Glomerular visceral epithelial cell (primary cell): ENCODE results near the gene CKS1B.

Source experiments
- DNase-seq: peaks from one replicate; pipeline ENCODE4 v3.0.0-alpha.2; 2016; ENCODE audit errors: extremely low spot score

CKS1B gene

GRCh38 chr1:154987326-154987725 lies 12.8 kb downstream of the CKS1B start:
- no peak for DNase-seq

DNA sequence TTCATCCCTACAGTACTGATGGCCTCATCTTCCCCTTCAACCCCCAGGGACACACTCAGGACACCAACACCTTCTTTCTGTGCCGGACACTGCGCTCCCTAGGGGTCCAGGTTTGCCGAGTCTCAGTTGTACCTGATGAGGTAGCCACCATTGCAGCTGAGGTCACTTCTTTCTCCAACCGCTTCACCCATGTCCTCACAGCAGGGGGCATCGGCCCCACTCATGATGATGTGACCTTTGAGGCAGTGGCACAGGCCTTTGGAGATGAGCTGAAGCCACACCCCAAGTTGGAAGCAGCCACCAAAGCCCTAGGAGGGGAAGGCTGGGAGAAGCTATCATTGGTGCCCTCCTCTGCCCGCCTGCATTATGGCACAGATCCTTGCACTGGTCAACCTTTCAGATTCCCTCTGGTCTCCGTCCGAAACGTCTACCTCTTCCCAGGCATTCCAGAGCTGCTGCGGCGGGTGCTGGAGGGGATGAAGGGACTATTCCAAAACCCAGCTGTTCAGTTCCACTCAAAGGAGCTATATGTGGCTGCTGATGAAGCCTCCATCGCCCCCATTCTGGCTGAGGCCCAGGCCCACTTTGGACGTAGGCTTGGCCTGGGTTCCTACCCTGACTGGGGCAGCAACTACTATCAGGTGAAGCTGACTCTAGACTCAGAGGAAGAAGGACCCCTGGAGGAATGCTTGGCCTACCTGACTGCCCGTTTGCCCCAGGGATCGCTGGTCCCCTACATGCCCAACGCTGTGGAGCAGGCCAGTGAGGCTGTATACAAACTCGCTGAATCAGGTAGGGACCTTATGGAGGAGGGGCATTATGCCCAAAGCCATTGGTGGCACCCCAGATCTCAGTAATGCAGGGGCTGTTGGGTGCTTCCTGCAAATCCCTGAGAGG lies 13.8 kb downstream of the CKS1B start:
- DNase-seq, result no peak

GRCh38 chr1:154989195-154989860 lies 14.8 kb downstream of the CKS1B start:
- DNase-seq, result no peak

- DNase-seq, result no peak
Observed at GRCh38 chr1:154990276-154990675, 15.8 kb downstream of the CKS1B start.

DNA sequence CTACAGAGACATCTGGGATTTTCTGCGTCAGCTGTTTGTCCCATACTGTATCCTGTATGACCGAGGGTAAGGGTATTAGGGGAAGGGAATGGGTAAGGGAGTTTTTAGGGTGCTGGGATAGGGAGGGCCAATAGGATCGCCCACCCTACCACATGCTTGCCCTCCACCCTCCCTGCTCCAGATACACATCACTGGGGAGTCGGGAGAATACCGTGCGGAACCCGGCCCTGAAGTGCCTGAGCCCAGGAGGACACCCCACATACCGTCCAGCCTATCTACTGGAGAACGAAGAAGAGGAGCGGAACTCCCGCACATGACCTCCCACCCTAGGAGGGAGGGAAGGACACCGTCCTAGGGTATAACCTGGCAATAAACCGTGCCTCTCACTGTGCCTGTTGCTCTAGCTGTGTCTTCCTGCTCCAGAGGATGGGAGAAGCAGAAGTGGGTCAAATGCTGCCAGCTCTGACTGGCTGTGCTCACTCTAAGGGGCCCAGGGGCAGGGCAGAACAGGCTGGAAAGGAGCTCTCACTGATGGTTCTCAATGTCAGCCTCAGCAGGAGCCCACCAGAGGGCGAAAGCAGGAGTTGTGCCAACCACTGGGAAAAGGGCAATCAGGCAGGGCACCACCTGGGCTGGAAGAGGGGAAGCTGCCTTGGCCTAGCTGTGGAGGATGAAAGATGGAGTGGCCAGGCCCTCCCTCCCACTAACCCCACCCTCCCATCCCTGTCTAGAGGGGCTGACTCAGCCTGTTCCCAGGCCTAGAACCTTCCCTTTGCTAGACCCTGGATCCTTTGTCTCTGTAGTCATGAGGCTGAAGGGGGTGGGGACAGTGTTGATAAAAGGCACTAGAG lies 18.5 kb downstream of the CKS1B start:
- DNase-seq, result peak; percentile 63

DNA sequence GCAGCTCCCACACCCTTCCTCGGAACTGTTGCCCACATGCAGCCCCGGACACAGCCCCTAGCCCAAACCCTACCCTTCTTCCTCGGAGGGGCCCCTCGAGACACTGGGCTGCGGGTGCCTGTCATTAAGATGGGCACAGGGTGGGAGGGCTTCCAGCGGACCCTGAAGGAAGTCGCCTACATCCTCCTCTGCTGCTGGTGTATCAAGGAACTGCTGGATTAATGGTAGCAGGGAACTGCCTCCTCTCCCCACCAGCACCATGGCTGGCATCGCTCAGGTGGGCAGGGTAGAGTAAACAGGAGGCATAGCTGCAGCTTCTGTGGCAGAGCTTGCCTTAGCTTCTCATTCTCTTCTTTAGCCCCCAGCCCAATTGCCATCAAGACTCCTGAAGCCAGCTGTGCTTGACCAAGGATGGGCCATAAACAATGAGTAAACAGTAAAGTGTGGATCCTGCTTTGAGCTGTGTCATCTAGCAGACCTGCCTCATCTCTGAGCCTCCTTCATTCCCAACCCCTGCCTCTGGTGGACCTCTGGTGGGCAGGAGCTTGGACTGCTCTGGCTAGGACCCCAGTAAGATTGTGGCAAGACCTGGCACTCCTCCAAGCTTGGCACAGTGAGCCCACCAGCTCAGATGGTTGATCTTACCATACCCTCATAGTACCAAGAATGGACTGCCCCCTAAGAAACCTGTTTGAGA lies 19.2 kb downstream of the CKS1B start, which contains the start of gene LENEP:
Gene LENEP, plus strand, starts transcription at position 15 of the 697 bp plus-strand sequence. Its CDS starts 22 bp downstream, at position 37.
- DNase-seq, result no peak

GRCh38 chr1:154994269-154994587 lies 19.7 kb downstream of the CKS1B start:
- DNase-seq, result no peak

- no peak for DNase-seq
Observed at GRCh38 chr1:154994591-154994990, 20.1 kb downstream of the CKS1B start.

GRCh38 chr1:154995301-154995983 lies 21.0 kb downstream of the CKS1B start:
- DNase-seq, result peak; percentile 72

GRCh38 chr1:154996966-154997701 lies 22.7 kb downstream of the CKS1B start:
- DNase-seq, result no peak

- DNase-seq, result no peak
Observed at GRCh38 chr1:154998201-154998780, 23.8 kb downstream of the CKS1B start.

DNA sequence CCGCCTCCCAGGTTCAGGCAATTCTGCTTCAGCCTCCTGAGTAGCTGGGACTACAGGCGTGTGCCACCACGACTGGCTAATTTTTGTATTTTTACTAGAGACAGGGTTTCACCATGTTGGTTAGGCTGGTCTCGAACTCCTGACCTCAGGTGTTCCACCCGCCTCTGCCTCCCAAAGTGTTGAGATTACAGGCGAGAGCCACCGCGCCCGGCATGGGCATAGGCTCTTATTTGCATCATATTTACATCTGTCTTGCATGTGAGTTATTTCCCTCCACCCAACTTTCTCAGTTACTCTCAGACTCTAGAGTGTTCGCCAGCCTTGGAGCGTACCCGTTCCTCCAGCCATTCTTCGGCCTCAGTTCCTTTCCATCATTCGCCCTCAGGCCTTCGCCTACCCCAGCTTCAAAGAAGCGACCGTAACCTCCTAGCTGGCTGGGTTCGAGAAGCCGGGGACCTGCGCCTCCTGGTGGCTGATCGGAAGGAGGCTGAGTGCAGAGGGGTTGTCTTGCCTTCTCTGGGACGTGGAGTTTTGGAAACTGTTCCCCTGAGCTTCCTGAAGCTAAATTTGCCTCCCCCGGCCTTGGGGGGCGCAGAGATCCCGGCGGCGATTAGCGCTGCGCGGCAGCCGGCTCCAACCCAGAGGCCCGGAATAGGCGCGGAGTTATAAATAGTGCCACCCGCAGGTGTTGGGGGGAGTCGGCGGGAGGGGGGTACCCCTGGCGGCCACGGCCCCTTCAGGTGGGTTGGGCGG lies 24.5 kb downstream of the CKS1B start:
- DNase-seq, result peak; percentile 62

DNA sequence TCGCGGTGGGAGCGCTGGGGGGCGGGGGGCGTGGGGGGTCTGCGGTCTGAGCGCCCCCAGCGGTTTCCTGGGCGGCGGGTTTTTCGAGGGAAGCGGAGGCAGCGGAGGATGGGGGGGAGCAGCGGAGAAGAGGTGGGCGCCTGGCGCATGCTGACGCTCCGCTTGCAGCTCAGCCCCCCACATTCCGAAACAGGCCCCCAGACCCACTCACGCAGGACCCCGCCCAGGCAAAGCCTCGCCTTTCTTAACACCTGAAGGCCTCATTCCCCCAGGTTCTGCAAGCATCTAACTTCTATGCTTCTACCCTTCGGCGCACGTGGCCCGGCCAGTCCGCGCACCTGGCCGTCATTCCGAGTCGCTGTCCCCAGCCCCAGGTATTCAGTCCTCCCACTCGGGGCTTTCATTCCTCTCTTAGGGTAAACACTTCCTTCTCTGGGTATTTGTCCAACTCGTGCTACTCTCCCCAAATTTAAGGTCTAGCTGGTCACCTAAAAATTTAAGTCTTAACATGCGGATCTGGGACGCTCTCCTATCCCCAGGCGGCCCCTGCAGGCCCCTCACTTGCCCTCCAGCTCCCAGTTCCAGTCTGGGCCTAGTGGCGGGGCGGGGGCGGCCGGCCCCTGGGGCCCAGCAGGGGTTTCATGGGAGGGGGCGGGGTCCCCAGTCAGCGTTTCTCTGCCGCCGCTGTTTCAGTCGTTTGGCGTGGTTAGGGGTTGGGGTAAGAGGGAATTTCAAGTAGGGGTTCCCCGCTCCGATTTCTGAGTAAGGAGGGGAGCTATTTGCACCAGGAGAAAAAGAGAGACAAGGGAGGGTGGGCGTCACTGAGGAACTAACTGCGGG lies 25.3 kb downstream of the CKS1B start:
- DNase-seq, result no peak

DNA sequence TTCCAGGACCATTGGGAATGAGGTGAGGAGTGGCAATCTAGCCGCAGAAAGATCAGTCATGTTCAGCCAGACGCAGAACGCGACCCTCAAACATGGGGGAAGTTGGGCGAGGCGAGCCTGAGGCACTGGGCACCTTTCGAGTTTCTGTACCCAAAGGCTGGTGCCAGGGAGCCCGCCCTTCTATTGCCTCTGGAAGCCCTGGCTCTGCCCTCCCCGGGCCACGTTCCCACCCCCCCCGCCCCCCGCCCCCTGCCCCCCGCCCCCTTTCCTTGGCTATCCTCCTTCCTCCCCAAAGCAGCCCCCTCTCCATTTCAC lies 25.9 kb downstream of the CKS1B start:
- no peak for DNase-seq

DNA sequence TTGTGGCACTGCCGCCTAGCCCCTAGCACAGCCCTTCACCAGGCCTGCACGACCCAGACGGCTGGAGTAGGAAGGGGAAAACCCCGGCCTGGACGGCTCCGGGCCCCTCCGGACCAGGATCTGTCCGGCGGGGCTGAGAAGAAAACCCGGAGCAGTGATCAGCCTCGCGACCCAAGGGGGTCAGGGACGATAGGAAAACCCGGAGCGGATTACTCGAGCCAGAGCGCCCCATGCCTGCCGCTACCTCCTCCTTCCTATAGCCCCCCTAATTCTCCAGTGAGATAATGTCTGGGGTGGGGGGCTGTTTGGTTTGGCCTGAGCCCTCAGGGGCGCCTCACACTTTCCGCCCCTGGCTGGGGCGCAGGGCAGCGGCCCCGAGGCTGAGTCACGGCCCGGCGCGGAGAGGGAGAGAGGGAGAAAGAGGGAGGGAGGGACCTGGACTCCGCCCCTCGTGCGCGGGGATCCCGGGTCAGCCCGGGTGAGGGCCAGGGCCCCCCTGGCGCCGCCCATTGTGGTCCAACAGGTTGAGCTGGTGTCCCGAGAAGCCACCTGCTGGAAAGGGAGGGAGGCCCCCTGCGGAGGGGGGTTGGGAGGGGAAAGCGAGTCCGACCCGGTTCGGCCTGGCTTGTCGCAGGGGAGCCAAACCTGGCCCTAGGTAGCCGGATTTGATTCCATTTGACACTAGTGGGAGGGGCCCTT lies 26.4 kb downstream of the CKS1B start:
- peak; percentile 94 for DNase-seq

GRCh38 chr1:155001425-155001674 lies 26.9 kb downstream of the CKS1B start:
- DNase-seq, result no peak

- DNase-seq, result peak; percentile 100
Observed at GRCh38 chr1:155001675-155002463, 27.4 kb downstream of the CKS1B start.
